Measurements from ENCODE around the gene PRSS1. TPM values are rescaled to one million over a fixed set of nuclear protein-coding genes. Genes with fewer than 3 reads are reported as not detected.

Gene PRSS1
- total RNA-seq, 1 experiment from 2014 or later: 7.3 TPM

DNA sequence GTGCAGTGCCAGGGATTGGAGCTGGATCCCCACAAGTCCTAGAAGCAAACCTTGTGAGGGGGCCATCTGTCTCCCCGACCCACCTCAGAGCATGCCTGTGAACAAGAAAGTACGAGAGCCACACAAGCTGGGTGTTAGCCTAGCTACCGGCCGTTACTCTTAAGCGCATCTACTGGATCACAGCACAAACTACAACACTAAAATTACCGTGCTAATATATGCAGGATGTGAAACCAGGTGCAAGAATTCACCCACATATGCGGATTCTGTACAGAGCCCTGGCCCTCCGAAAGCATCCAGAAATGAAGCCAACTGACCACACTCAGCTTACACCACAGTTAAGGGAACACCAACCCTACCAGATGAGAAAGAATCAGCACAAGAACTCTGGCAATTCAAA is 16.0 kb upstream of the PRSS1 start:
- Histone ChIP-seq H3K36me3 (ENCODE audit: control insufficient read depth, insufficient read depth, low read length) (no peaks in the 10 kb centered on the region), H3K27ac (ENCODE audit: low read length) (no peak overlapping the region), H3K4me3 (ENCODE audit: low read depth in 2 of 2, low read length in 2 of 2) (no peak overlapping the region), H3K27me3 (ENCODE audit: control insufficient read depth, insufficient read depth, low read length) (no peaks in the 10 kb centered on the region), H3K9me3 (ENCODE audit: control insufficient read depth, insufficient read depth, low read depth, low read length) (no peaks in the 10 kb centered on the region), H3K4me1 (ENCODE audit: control insufficient read depth, insufficient read depth, low read length) (no peaks in the 10 kb centered on the region)
- BruUV-seq (replicated peaks): no TSS peak
- intact Hi-C loops (cut with micrococcal nuclease; ENCODE audit: unreplicated experiment): no loop called here
- CTCF ChIA-PET: no interaction called here
- POLR2A ChIA-PET: no interaction called here
- TF ChIP-seq REST (IDR thresholded peaks at IDR 0.05; ENCODE audit: insufficient read depth in 1 of 2, low read depth in 2 of 2, low read length in 1 of 2): no peak
- no peak for TF ChIP-seq SIN3A (IDR thresholded peaks at IDR 0.05; ENCODE audit: borderline replicate concordance, insufficient read depth, low read depth, low read length)
- TF ChIP-seq POLR2AphosphoS5 (IDR thresholded peaks at IDR 0.05; ENCODE audit: low read depth, low read length): no peak
- TF ChIP-seq, protein P1, sequence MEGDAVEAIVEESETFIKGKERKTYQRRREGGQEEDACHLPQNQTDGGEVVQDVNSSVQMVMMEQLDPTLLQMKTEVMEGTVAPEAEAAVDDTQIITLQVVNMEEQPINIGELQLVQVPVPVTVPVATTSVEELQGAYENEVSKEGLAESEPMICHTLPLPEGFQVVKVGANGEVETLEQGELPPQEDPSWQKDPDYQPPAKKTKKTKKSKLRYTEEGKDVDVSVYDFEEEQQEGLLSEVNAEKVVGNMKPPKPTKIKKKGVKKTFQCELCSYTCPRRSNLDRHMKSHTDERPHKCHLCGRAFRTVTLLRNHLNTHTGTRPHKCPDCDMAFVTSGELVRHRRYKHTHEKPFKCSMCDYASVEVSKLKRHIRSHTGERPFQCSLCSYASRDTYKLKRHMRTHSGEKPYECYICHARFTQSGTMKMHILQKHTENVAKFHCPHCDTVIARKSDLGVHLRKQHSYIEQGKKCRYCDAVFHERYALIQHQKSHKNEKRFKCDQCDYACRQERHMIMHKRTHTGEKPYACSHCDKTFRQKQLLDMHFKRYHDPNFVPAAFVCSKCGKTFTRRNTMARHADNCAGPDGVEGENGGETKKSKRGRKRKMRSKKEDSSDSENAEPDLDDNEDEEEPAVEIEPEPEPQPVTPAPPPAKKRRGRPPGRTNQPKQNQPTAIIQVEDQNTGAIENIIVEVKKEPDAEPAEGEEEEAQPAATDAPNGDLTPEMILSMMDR (IDR thresholded peaks at IDR 0.05): no peak
- in situ Hi-C loops (cut with HindIII; ENCODE audit: low pct_unique_long_range_greater_than_20kb, low sequenced_read_pairs): no loop called here
- no peak for ATAC-seq
- DNase-seq (ENCODE audit: low read depth, low spot score): no peak

DNA sequence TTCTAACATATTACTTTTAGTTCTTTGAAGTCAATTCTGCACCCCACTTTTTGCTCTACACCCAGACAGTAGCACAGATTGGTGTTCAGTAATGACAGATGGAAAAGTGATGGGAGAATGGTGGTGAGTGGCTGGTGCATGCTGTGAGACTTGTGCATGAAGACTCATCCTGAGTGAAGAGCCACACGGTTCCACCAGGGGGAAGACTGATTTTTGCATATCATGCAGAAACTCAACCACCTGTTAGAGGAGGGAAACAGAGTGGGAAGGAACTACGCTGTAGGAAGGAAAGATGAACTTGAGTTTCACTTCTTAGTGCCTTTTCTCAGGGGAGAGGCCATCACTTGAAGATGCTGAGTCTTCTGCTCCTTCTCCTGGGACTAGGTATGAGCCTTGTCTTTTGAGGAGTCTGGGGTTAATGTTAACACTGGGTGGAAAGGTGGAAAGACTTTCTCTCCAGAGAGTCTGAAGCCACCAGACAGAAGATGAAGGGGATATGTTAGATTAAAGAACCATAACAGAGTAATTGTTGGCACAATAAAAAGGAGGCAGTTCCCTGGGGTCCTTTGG is 9.3 kb upstream of the PRSS1 start:
- H3K27ac ChIP-seq (ENCODE audit: low read length): no peak overlapping the region
- no peak for ATAC-seq
- DNase-seq (ENCODE audit: low read depth, low spot score): no peak
- H3K9me3 ChIP-seq (ENCODE audit: control insufficient read depth, insufficient read depth, low read depth, low read length): no peaks in the 10 kb centered on the region
- no peaks in the 10 kb centered on the region for H3K4me1 ChIP-seq (ENCODE audit: control insufficient read depth, insufficient read depth, low read length)
- in situ Hi-C loops (cut with HindIII; ENCODE audit: low pct_unique_long_range_greater_than_20kb, low sequenced_read_pairs) (no loop called here), intact Hi-C loops (cut with micrococcal nuclease; ENCODE audit: unreplicated experiment) (no loop called here)
- no peaks in the 10 kb centered on the region for H3K27me3 ChIP-seq (ENCODE audit: control insufficient read depth, insufficient read depth, low read length)
- CTCF ChIA-PET: no interaction called here
- TF ChIP-seq SIN3A (IDR thresholded peaks at IDR 0.05; ENCODE audit: borderline replicate concordance, insufficient read depth, low read depth, low read length): no peak
- TF ChIP-seq, protein P1 (IDR thresholded peaks at IDR 0.05): no peak
- no peak for TF ChIP-seq REST (IDR thresholded peaks at IDR 0.05; ENCODE audit: insufficient read depth in 1 of 2, low read depth in 2 of 2, low read length in 1 of 2)
- TF ChIP-seq TCF7L2 (IDR thresholded peaks at IDR 0.05; ENCODE audit: low read depth, low read length): no peak
- POLR2A ChIA-PET: no interaction called here
- H3K36me3 ChIP-seq (ENCODE audit: control insufficient read depth, insufficient read depth, low read length): no peaks in the 10 kb centered on the region
- no peak overlapping the region for H3K4me3 ChIP-seq (ENCODE audit: low read depth in 2 of 2, low read length in 2 of 2)
- BruUV-seq (replicated peaks): no TSS peak

All from Panc1 (cell line).